Thyroid gland (tissue), 4 donors: Measurements from ENCODE around the gene TNPO3.

Experiments used
- POLR2A ChIP-seq, 2 donors: fragments of 450-650 bp; IDR thresholded peaks; one replicate each; pipeline ENCODE4 v1.6.1; 2017; ENCODE audit warnings: antibody characterized with exemption in 2 of 2, mild to moderate bottlenecking in 2 of 2, moderate library complexity in 1 of 2
- TF ChIP-seq, protein P1 (sequence below), 6 experiments: fragments of 200-600 bp in 3 of 6; fragments of 450-650 bp in 3 of 6; sonication (generic) in 3 of 6; IDR thresholded peaks; one replicate each; pipeline ENCODE4 v1.5.1; 2016 to 2019; ENCODE audit warnings: antibody characterized with exemption in 6 of 6, mild to moderate bottlenecking in 2 of 6, inconsistent platforms in 1 of 6, moderate library complexity in 1 of 6

DNA sequence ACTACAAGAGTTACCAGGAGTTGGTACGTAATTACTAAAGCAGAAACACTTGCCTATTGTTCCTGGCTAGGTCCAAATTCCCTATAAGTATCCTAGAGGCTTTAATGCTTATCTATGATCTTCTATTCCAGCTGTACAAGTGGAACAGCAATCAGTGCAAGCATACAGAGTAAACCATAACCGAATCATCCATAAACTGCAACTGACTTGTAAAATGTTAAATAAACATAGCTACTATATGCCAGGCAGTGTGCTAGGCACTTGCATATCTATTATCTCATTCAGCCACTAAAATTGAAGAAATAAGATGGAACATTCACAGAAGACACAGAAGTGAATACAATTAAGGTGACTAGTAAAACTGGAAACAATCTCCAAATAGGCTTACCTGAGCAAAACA is 61.5 kb downstream of the TNPO3 start:
- TF ChIP-seq, protein P1, sequence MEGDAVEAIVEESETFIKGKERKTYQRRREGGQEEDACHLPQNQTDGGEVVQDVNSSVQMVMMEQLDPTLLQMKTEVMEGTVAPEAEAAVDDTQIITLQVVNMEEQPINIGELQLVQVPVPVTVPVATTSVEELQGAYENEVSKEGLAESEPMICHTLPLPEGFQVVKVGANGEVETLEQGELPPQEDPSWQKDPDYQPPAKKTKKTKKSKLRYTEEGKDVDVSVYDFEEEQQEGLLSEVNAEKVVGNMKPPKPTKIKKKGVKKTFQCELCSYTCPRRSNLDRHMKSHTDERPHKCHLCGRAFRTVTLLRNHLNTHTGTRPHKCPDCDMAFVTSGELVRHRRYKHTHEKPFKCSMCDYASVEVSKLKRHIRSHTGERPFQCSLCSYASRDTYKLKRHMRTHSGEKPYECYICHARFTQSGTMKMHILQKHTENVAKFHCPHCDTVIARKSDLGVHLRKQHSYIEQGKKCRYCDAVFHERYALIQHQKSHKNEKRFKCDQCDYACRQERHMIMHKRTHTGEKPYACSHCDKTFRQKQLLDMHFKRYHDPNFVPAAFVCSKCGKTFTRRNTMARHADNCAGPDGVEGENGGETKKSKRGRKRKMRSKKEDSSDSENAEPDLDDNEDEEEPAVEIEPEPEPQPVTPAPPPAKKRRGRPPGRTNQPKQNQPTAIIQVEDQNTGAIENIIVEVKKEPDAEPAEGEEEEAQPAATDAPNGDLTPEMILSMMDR (IDR thresholded peaks at IDR 0.05): no peak
- no peak for TF ChIP-seq POLR2A (IDR thresholded peaks at IDR 0.05)
